Fibroblast of mammary gland (primary cell): ENCODE measurements around the gene MUC6.

Source experiments
- DNase-seq: peaks from one replicate; pipeline ENCODE4 v3.0.0-alpha.2; 2010; ENCODE audit warnings: low read depth
- H3K4me3 ChIP-seq: 2 replicates; pipeline ENCODE4 v1.5.1; 2011; ENCODE audit warnings: low read depth, mild to moderate bottlenecking, low read length, moderate library complexity; ENCODE audit not compliant: control insufficient read depth
- CTCF ChIP-seq: conservative IDR thresholded peaks from 2 replicates; pipeline ENCODE4 v1.5.1; 2011; ENCODE audit warnings: low read depth, low read length, inconsistent platforms; ENCODE audit not compliant: control insufficient read depth, insufficient read depth

MUC6 gene

GRCh38 chr11:1006762-1007161 lies 29.8 kb downstream of the MUC6 start:
- no peak for DNase-seq

GRCh38 chr11:1005928-1006327 lies 30.6 kb downstream of the MUC6 start:
- H3K4me3 ChIP-seq, result no peak overlapping the region
- peak; percentile 20 for DNase-seq
- TF ChIP-seq CTCF, result no peak

More at GRCh38 chr11:1006762-1007161, 29.8 kb downstream of the MUC6 start:
- H3K4me3 ChIP-seq, result no peak overlapping the region
- no peak for TF ChIP-seq CTCF

GRCh38 chr11:1003159-1003558 lies 33.4 kb downstream of the MUC6 start:
- DNase-seq, result no peak
- TF ChIP-seq CTCF, result no peak
- H3K4me3 ChIP-seq, result no peak overlapping the region

- DNase-seq, result no peak
- no peak for TF ChIP-seq CTCF
- H3K4me3 ChIP-seq, result no peak overlapping the region
Observed at GRCh38 chr11:1002406-1002984, 34.0 kb downstream of the MUC6 start.

GRCh38 chr11:1001617-1002405 lies 34.7 kb downstream of the MUC6 start:
- DNase-seq, result no peak
- H3K4me3 ChIP-seq, result no peak overlapping the region
- no peak for TF ChIP-seq CTCF

GRCh38 chr11:1000357-1001278 lies 35.9 kb downstream of the MUC6 start:
- TF ChIP-seq CTCF, result no peak
- H3K4me3 ChIP-seq, result no peak overlapping the region
- DNase-seq, result no peak
